ENCODE results near the gene RTP3. TPM values are rescaled to one million over a fixed set of nuclear protein-coding genes. Genes with fewer than 3 reads are reported as not detected.

The RTP3 gene
- total RNA-seq, 1 experiment from 2014 or later, result not detected

GRCh38 chr3:46479696-46480095 lies 18.1 kb upstream of the RTP3 start:
- H3K36me3 ChIP-seq (ENCODE audit: control insufficient read depth, insufficient read depth, low read length), result no peaks in the 10 kb centered on the region
- BruUV-seq (replicated peaks), result no TSS peak
- Mint-ChIP-seq H3K9me3 (ENCODE audit: unreplicated experiment) (peaks cover 12% of the 10 kb centered on the region), H3K4me1 (ENCODE audit: low read depth, unreplicated experiment) (no peaks in the 10 kb centered on the region), H3K36me3 (ENCODE audit: insufficient read depth, unreplicated experiment) (no peaks in the 10 kb centered on the region), H3K27ac (ENCODE audit: unreplicated experiment) (peak overlapping the region; percentile 67), H3K27me3 (ENCODE audit: insufficient read depth, unreplicated experiment) (peaks cover 2% of the 10 kb centered on the region), H3K4me3 (ENCODE audit: unreplicated experiment) (no peak overlapping the region)
- peaks cover 2% of the 10 kb centered on the region; the same call in 1 of the 2 replicates for H3K4me1 ChIP-seq
- DNase-seq, result no peak
- intact Hi-C loops (cut with micrococcal nuclease; ENCODE audit: unreplicated experiment), result loop anchor here (10.0 kb wide), 1 partner anchor 415 kb away; no protein-coding TSS in a partner anchor
- TF ChIP-seq CTCF (IDR thresholded peaks at IDR 0.05; ENCODE audit: insufficient read depth in 1 of 2, low read depth in 1 of 2, low read length in 1 of 2, severe bottlenecking in 1 of 2, unreplicated experiment in 1 of 2), result no peak
- H3K4me3 ChIP-seq (ENCODE audit: low read depth, low read length), result no peak overlapping the region
- no peaks in the 10 kb centered on the region for H3K27me3 ChIP-seq (replicated peaks; ENCODE audit: control insufficient read depth, insufficient read depth, low read length)
- ChIA-PET CTCF (no interaction called here), POLR2A (no interaction called here)
- no peaks in the 10 kb centered on the region for H3K9me3 ChIP-seq

- Histone ChIP-seq H3K4me1 (peaks cover 12% of the 10 kb centered on the region), H3K4me3 (ENCODE audit: low read depth, low read length) (no peak overlapping the region), H3K27me3 (replicated peaks; ENCODE audit: control insufficient read depth, insufficient read depth, low read length) (no peaks in the 10 kb centered on the region), H3K9me3 (no peaks in the 10 kb centered on the region), H3K36me3 (ENCODE audit: control insufficient read depth, insufficient read depth, low read length) (no peaks in the 10 kb centered on the region)
- Mint-ChIP-seq H3K27ac (ENCODE audit: unreplicated experiment) (no peak overlapping the region), H3K27me3 (ENCODE audit: insufficient read depth, unreplicated experiment) (no peaks in the 10 kb centered on the region), H3K36me3 (ENCODE audit: insufficient read depth, unreplicated experiment) (no peaks in the 10 kb centered on the region), H3K4me3 (ENCODE audit: unreplicated experiment) (no peak overlapping the region), H3K4me1 (ENCODE audit: low read depth, unreplicated experiment) (peaks cover under 1% of the 10 kb centered on the region), H3K9me3 (ENCODE audit: unreplicated experiment) (peaks cover 2% of the 10 kb centered on the region)
- no peak for DNase-seq
- no TSS peak for BruUV-seq (replicated peaks)
- ChIA-PET POLR2A (no interaction called here), CTCF (no interaction called here)
- intact Hi-C loops (cut with micrococcal nuclease; ENCODE audit: unreplicated experiment), result loop anchor here (10.0 kb wide), 1 partner anchor 414 kb away; no protein-coding TSS in a partner anchor
- TF ChIP-seq CTCF (IDR thresholded peaks at IDR 0.05; ENCODE audit: insufficient read depth in 1 of 2, low read depth in 1 of 2, low read length in 1 of 2, severe bottlenecking in 1 of 2, unreplicated experiment in 1 of 2), result no peak
Measured at GRCh38 chr3:46480491-46481195, 17.1 kb upstream of the RTP3 start.

DNA sequence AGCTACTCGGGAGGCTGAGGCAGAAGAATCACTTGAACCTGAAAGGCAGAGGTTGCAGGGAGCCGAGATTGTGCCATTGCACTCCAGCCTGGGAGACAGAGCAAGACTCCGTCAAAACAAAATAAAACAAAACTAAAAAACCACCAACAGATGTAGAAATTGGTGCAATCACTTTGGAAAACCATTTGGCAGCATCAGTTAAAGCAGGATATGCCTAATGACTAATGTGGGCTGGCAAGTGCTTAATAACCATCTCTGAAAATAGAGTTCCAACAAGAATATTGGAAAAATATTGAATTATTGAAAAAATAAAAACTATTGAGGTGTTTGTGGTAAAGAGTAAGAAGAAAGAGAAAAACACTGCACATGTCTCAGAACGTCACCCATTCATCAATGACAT lies 16.1 kb upstream of the RTP3 start:
- no peaks in the 10 kb centered on the region for H3K27me3 ChIP-seq (replicated peaks; ENCODE audit: control insufficient read depth, insufficient read depth, low read length)
- BruUV-seq (replicated peaks), result no TSS peak
- H3K4me1 ChIP-seq, result peaks cover 21% of the 10 kb centered on the region
- no peak for TF ChIP-seq CTCF (IDR thresholded peaks at IDR 0.05; ENCODE audit: insufficient read depth in 1 of 2, low read depth in 1 of 2, low read length in 1 of 2, severe bottlenecking in 1 of 2, unreplicated experiment in 1 of 2)
- no peak overlapping the region for H3K4me3 ChIP-seq (ENCODE audit: low read depth, low read length)
- Mint-ChIP-seq H3K9me3 (ENCODE audit: unreplicated experiment) (no peaks in the 10 kb centered on the region), H3K4me1 (ENCODE audit: low read depth, unreplicated experiment) (peaks cover 7% of the 10 kb centered on the region), H3K4me3 (ENCODE audit: unreplicated experiment) (no peak overlapping the region), H3K27me3 (ENCODE audit: insufficient read depth, unreplicated experiment) (no peaks in the 10 kb centered on the region), H3K36me3 (ENCODE audit: insufficient read depth, unreplicated experiment) (no peaks in the 10 kb centered on the region), H3K27ac (ENCODE audit: unreplicated experiment) (no peak overlapping the region)
- H3K9me3 ChIP-seq, result no peaks in the 10 kb centered on the region
- intact Hi-C loops (cut with micrococcal nuclease; ENCODE audit: unreplicated experiment), result loop anchor here (10.0 kb wide), 1 partner anchor 413 kb away; no protein-coding TSS in a partner anchor
- no peak for DNase-seq
- CTCF ChIA-PET, result no interaction called here
- H3K36me3 ChIP-seq (ENCODE audit: control insufficient read depth, insufficient read depth, low read length), result no peaks in the 10 kb centered on the region
- POLR2A ChIA-PET, result no interaction called here

Data from Caco-2 (cell line).